Testis (tissue), 2 donors: ENCODE results near the gene ABCC12.

ENCODE experiments used
- POLR2A ChIP-seq: fragments of 450-650 bp; IDR thresholded peaks from one replicate; pipeline ENCODE4 v1.6.1; 2017; ENCODE audit warnings: antibody characterized with exemption, mild to moderate bottlenecking, moderate library complexity
- TF ChIP-seq, protein P1 (sequence below), 3 experiments: fragments of 450-650 bp in 2 of 3; fragments of 200-600 bp in 1 of 3; sonication (generic) in 1 of 3; IDR thresholded peaks; one replicate each; pipeline ENCODE4 v1.5.1; 2016 to 2019; ENCODE audit warnings: antibody characterized with exemption in 3 of 3, mild to moderate bottlenecking in 2 of 3, moderate library complexity in 1 of 3

DNA sequence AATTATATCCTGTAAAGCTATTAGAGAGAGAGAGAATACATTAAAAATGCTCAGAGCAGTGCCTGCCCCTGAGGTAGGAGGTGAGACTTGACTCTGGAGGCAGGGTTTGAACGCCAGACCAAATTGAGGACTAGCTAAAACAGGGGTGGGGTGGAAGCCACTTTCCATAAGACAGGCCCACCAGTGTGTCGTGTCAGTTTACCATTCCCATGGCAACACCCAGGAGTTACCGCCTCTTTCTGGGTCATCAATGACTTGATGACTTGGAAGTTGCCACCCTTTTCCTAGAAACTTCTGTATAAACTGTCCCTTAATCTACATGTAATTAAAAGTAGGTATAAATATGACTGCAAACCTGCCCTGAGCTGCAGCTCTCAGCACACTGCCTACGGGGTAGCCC lies 32.0 kb upstream of the ABCC12 start:
- TF ChIP-seq POLR2A, result no peak
- TF ChIP-seq, protein P1, sequence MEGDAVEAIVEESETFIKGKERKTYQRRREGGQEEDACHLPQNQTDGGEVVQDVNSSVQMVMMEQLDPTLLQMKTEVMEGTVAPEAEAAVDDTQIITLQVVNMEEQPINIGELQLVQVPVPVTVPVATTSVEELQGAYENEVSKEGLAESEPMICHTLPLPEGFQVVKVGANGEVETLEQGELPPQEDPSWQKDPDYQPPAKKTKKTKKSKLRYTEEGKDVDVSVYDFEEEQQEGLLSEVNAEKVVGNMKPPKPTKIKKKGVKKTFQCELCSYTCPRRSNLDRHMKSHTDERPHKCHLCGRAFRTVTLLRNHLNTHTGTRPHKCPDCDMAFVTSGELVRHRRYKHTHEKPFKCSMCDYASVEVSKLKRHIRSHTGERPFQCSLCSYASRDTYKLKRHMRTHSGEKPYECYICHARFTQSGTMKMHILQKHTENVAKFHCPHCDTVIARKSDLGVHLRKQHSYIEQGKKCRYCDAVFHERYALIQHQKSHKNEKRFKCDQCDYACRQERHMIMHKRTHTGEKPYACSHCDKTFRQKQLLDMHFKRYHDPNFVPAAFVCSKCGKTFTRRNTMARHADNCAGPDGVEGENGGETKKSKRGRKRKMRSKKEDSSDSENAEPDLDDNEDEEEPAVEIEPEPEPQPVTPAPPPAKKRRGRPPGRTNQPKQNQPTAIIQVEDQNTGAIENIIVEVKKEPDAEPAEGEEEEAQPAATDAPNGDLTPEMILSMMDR (IDR thresholded peaks at IDR 0.05), result no peak
